OCI-LY7 (cell line): ENCODE data around the gene MAPK12. TPM values are rescaled to one million over a fixed set of nuclear protein-coding genes. Genes with fewer than 3 reads are reported as not detected.

Source experiments
- BruUV-seq: library from RNA; stranded (reverse); fragments of 400-500 nt; replicated peaks from 2 replicates; lab custom pipeline; 2021; lab: Mats Ljungman, UMichigan
- CTCF ChIA-PET: fragments of 300-600 bp; sonication (Branson Sonifier 250); formaldehyde crosslinking; loops from one replicate; lab custom pipeline; 2022; ENCODE audit warnings: antibody characterized with exemption; ENCODE audit not compliant: unreplicated experiment; lab: Charles Lee
- POLR2A ChIA-PET: fragments of 300-600 bp; sonication (Branson Sonifier 250); formaldehyde crosslinking; loops from one replicate; lab custom pipeline; 2022; ENCODE audit warnings: antibody characterized with exemption; lab: Charles Lee
- DNase-seq: peaks from one replicate; pipeline ENCODE4 v3.0.0-alpha.2; 2015; ENCODE audit warnings: low spot score
- H2AFZ ChIP-seq: fragments of 200-600 bp; sonication (generic), shearing (Covaris generic); 2 replicates; pipeline ENCODE4 v1.6.1; 2014; ENCODE audit warnings: mild to moderate bottlenecking, antibody characterized with exemption, low read length, moderate library complexity
- H3K27ac ChIP-seq: fragments of 200-600 bp; sonication (generic); 2 replicates; pipeline ENCODE4 v1.5.1; 2014; ENCODE audit warnings: mixed run types, low read depth, mild to moderate bottlenecking, moderate library complexity, low read length, inconsistent platforms; ENCODE audit not compliant: poor library complexity, severe bottlenecking
- H3K36me3 ChIP-seq: fragments of 200-600 bp; sonication (generic); 2 replicates; pipeline ENCODE4 v1.6.1; 2014; ENCODE audit warnings: mild to moderate bottlenecking, antibody characterized with exemption, low read length, moderate library complexity, mixed read lengths; ENCODE audit not compliant: insufficient read depth
- H3K4me1 ChIP-seq: fragments of 200-600 bp; sonication (generic); 2 replicates; pipeline ENCODE4 v1.5.1; 2014; ENCODE audit warnings: mild to moderate bottlenecking, low read length; ENCODE audit not compliant: insufficient read depth, poor library complexity, severe bottlenecking
- H3K4me2 ChIP-seq: fragments of 200-600 bp; sonication (generic); 2 replicates; pipeline ENCODE4 v1.6.1; 2014; ENCODE audit warnings: mild to moderate bottlenecking, low read length
- H3K4me3 ChIP-seq: fragments of 200-600 bp; sonication (generic); 2 replicates; pipeline ENCODE4 v1.5.1; 2014; ENCODE audit warnings: mild to moderate bottlenecking, low read depth, low read length; ENCODE audit not compliant: poor library complexity, severe bottlenecking
- H3K79me2 ChIP-seq: fragments of 200-600 bp; sonication (generic); 2 replicates; pipeline ENCODE4 v1.6.1; 2016; ENCODE audit warnings: low read depth, mild to moderate bottlenecking, low read length, moderate library complexity, mixed read lengths; ENCODE audit not compliant: insufficient read depth
- H3K9me2 ChIP-seq: fragments of 200-600 bp; sonication (generic); 2 replicates; pipeline ENCODE4 v1.6.1; 2016; ENCODE audit warnings: mild to moderate bottlenecking, low read length, mixed read lengths; ENCODE audit not compliant: insufficient read depth
- H3K9me3 ChIP-seq: fragments of 200-600 bp; sonication (generic); 2 replicates; pipeline ENCODE4 v1.6.1; 2014; ENCODE audit warnings: mild to moderate bottlenecking, mixed run types, low read length, mixed read lengths
- H4K20me1 ChIP-seq: fragments of 200-600 bp; sonication (generic); 2 replicates; pipeline ENCODE4 v1.6.1; 2014; ENCODE audit warnings: mild to moderate bottlenecking, antibody characterized with exemption, low read length, moderate library complexity, mixed read lengths; ENCODE audit not compliant: insufficient read depth
- CTCF ChIP-seq: fragments of 200-600 bp; sonication (generic); conservative IDR thresholded peaks from 2 replicates; pipeline ENCODE4 v1.5.1; 2014; ENCODE audit warnings: mild to moderate bottlenecking, antibody characterized with exemption, low read length, moderate library complexity, mixed read lengths
- EZH2phosphoT487 ChIP-seq: fragments of 200-600 bp; sonication (generic); IDR thresholded peaks from 2 replicates; pipeline ENCODE4 v1.6.1; 2018; ENCODE audit warnings: low read depth, borderline replicate concordance, mild to moderate bottlenecking, mixed run types, antibody characterized with exemption, low read length, moderate library complexity, mixed read lengths
- intact Hi-C: fragments of 100-400 bp; cut with micrococcal nuclease; formaldehyde crosslinking; loops from one replicate; pipeline ENCODE4 v1.10.0; 2022; ENCODE audit not compliant: unreplicated experiment
- total RNA-seq, 2 experiments: library from RNA; depleted of rRNA in 1 of 2; stranded (reverse); fragments of >200 nt in 1 of 2; shearing (Covaris generic) in 1 of 2; gene quantifications; 2 replicates each; pipeline ENCODE4 v1.2.3, GENCODE V29; 2014 to 2022

The MAPK12 gene
- total RNA-seq, 2 experiments from 2014 or later, result 84.9 to 93.6 TPM

GRCh38 chr22:50220603-50221409 lies 40.7 kb downstream of the MAPK12 start:
- no peak overlapping the region for H2AFZ ChIP-seq
- H3K79me2 ChIP-seq, result no peaks in the 10 kb centered on the region
- no peak for TF ChIP-seq CTCF
- no peak overlapping the region for H3K27ac ChIP-seq
- ChIA-PET CTCF (no interaction called here), POLR2A (no interaction called here)
- H4K20me1 ChIP-seq, result no peaks in the 10 kb centered on the region
- DNase-seq, result no peak
- BruUV-seq, result TSS peak; percentile 44
- no peak overlapping the region for H3K4me2 ChIP-seq
- no peaks in the 10 kb centered on the region for H3K9me2 ChIP-seq
- intact Hi-C loops, result no loop called here
- peaks cover 93% of the 10 kb centered on the region for H3K36me3 ChIP-seq
- H3K4me1 ChIP-seq, result no peaks in the 10 kb centered on the region
- H3K9me3 ChIP-seq, result no peaks in the 10 kb centered on the region
- H3K4me3 ChIP-seq, result no peak overlapping the region

- Histone ChIP-seq H3K79me2 (no peaks in the 10 kb centered on the region), H3K4me2 (no peak overlapping the region), H4K20me1 (no peaks in the 10 kb centered on the region), H3K4me1 (no peaks in the 10 kb centered on the region), H3K4me3 (no peak overlapping the region), H3K9me3 (no peaks in the 10 kb centered on the region), H3K36me3 (peaks cover 93% of the 10 kb centered on the region), H3K27ac (no peak overlapping the region), H3K9me2 (no peaks in the 10 kb centered on the region), H2AFZ (no peak overlapping the region)
- DNase-seq, result no peak
- POLR2A ChIA-PET, result no interaction called here
- intact Hi-C loops, result no loop called here
- no TSS peak for BruUV-seq
- CTCF ChIA-PET, result no interaction called here
- no peak for TF ChIP-seq EZH2phosphoT487
- no peak for TF ChIP-seq CTCF
Observed at GRCh38 chr22:50219800-50220602, 41.5 kb downstream of the MAPK12 start.
